HG02840 (cell line): ENCODE data around the gene PDGFB.

ENCODE experiments used
- ATAC-seq: cut with Tn5 transposase; IDR thresholded peaks from one replicate; pipeline ENCODE4 v1.9.1; 2021; ENCODE audit warnings: mild to moderate bottlenecking, moderate library complexity, moderate number of reproducible peaks; ENCODE audit not compliant: unreplicated experiment, low FRiP score

Gene PDGFB

DNA sequence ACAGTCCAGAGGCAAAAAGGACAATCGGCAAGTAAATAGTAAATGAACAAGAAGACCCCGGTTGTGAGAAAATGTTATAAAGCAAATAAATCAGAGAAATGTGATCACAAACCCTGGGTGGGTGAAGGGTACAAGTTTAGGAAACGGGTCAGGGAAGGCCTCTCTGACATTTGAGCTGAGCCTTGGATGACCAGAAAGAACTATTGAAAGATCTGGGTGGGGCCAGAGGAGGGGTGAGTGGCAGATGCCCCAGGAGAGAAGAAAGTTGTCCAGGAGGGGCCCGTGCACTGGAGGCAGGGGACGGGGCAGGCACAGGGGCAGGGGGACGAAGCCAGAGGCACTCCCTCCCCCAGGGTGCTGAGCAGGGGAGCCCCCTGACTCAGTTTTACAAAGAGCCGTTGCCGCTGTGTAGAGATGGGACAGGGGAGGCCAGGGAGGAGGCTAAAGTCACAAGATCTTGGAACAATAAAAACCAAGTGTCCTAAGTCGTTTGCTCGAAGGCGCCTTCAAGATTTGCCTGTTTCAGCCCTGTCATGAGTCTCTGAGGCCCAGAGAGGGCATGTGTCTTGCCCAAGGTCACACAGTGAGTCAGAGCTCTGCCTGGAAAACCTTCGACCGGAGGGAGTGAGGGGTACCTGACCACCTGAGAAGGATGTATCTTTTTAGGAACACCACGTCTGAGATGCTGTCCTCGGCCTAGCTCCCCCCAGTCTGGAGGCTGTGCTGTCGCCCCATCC lies 10.8 kb upstream of the PDGFB start:
- ATAC-seq, result no peak

DNA sequence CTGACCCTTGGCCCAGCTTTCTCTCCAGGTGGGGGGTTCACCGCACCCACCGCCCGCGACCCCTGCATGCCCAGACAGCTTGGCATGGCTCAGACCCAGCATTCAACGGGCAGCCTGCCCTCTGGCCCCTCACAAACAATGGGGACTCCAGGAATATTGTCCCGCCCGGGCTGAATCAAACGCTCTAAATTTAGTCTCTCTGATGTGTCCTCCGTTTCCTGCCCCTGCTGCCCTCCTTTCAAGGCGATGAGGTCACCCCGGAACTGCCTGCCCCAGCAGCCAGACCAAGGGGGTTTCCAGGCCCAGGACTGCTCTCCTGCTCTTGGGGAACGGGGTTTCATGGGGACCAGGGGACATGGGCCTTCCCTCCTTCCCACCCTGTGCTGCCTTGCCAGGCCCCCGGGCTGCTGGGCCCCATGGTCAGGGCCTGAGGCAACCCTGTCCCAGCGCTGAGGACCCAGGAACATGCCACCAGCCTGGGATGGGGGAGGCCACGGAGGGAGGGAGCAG lies 10.1 kb upstream of the PDGFB start:
- ATAC-seq, result no peak

DNA sequence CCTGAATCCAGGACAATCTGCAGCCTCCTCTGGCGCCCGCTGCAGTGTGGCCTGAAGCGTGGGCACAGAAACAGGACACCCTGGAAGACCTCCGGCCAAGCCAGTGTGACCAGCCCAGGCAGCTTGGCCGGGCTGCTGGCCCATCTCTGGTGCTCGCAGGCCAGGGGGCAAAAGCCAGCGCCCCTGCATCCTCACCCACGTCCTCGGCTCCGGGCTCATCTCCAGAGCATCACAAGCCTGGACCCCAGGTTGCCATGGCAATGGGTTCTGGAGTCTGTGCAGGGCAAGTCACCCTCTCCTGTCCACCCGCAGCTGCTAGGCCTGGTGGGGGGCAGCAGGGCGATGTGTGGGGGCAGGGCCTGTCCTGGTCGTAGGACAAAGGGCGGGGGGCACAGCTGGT lies 9.3 kb upstream of the PDGFB start:
- no peak for ATAC-seq

DNA sequence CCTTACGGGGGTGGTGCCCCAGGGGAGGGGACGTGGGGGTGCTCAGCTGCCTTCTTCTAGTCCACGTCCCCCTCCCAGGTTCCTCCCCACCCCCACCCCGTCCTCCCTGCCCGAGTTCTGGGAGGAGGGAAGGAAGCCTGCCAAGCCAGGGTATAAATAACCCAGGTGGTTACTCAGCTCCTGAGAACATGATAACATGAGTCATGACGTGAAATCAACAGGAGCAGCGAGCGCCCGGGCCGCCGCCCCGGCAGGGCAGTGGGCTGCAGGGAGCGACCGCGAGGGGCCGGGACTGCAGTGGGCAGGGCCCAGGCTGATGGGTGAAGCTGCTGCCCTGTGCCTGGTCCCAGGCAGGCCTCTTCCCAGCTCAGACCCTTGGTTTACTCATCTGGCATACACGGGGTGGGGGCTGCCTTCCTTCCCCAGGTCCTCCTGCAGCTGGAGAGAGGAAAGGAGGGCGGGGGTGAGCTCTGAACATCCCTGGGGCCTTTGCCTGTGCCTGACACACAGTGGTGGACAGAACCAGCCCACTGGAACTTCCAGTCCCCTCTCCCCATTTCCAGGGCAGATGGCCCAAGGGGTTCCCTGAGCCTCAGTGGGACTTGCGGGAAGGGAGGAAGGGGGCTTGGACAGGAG lies 8.8 kb upstream of the PDGFB start:
- no peak for ATAC-seq

DNA sequence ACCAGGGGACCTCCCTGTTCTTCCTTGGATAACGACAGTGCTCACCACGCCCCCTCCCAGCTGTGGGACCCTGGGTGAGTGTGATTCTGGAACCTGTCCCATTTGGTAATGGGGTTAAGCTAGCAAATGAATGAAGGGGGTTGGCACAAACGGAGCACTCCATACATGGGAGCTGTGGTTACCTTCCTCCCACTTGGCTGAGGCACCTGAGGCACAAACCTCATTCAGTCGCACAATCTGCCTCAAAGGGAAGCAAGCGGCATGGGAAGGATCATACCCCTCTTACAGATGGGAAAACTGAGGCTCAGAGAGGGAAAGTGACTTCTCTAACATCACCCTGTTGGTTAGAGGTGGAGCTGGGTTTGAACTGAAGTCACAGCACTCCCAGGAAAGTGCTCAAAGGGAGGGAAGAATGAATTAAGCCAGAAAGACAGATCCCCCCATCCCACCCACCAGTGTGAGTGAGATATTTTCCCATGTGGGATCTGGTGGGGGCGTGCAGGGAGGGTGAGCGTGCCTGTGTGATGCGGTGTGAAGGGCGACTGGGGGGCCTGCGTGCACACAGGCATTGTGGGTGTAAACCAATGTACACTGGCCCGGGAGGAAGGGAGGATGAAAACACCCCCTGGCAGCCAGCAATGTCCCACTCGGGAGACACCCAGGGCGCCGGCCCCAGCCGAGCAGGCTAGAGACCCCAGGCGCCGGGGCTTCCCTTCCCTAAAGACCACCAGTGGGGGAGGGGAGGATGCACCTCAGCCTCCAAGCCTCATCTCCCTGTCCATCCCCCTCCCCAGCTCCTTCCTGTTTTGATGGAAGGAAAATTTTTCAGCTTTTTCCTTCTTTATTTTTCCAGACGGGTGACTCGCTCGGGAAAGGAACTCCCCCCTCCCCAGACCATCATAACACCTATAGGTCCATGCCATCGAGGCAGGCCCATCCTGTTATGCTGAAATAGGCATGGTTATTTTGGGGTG lies 8.0 kb upstream of the PDGFB start:
- no peak for ATAC-seq

DNA sequence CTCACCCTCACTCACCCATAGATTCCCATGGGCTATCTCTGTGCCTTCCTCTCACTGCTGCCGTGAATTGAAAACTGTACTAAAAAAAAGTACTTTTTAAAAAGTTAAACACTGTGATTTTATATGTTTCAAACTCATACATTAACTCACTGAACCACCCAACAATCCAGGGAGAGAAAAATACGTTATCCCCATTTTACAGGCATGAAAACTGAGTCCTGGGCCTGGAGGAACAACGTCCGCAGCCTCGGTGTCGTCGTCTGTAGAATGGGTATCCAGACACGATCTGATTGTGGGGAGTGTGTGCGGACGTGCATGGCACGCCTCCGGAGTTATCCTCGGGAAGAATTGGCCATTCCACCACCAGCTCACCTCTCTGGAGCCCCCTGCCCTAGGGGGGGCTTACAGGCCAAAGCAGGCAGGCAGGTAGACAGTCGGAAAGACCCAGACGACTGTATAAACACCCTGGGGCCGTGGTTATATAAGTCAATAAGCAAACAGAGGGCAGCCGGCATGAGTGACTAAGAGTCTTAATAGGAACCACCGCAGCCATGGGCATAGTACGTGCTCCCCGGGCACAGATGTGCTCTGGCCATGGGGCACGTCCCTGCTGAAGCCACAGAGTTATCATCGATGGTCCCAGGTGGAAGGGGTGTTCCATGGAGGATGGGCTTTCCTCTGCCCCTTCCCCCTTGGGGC lies 7.1 kb upstream of the PDGFB start:
- ATAC-seq, result no peak

DNA sequence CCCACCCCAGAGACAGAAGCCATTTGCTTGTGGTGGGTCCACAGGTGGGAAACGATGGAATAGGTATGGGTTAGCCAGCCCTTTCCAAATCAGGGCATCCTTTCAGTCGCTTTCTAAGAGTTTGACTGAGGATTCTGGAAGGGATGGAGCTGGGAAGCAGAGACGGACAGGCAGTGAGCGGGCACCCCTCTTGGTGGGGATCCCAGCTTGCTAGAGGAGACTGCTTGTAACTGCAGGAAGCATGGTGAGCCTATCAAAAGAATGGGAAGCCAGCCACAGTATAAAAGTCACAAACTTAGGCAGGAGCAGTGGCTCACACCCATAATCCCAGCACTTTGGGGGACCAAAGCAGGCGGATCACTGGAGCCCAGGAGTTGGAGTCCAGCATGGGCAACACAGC lies 6.1 kb upstream of the PDGFB start:
- no peak for ATAC-seq

DNA sequence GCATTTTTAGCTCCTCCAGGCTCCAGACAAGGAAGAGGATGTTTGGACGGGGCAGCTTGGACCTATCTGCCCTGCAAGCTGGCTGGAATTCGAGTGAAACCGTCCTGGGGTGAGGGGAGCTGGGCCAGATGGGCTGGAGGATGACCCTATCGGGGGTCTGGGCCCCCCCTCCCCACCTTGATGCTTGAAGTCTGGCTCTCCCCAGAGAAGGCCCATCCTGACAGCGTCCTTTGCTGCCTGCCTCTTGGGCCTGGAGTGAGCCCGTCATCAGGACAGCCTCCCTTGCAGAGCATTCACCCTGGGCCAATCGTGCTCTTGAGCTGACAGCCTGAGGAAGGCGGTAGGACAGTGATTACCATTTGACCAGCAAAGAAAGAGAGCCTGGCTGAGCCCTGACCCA lies 5.3 kb upstream of the PDGFB start:
- no peak for ATAC-seq

DNA sequence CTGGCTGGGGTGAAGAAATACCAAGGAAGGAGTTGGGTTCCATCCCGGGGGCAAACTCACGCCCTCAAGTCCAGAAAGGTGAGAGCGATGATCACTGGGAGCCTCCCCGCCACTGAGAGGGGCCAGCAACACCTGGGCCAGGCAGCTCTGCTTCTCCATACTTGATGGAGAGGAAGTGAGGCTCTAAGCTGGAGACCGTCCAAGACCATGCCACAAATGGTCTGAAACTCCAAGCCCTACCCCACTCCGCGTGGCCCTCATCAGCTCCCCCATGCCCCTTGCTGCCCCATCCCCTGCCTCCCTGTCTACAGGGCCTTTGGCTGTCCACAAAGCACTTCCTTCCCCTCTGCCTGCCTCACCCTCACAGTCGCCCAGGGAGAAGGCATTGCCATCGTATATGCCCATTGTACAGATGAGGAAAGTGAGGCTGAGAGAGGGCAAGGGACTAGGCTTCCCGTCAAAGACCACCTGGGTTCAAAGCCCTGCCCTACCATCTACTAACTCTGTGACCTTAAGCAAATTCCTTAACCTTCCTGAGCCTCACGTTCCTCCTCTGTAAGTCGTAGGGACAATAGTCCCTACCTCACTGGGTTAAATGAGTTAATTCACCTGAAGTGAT lies 4.4 kb upstream of the PDGFB start:
- ATAC-seq, result no peak

DNA sequence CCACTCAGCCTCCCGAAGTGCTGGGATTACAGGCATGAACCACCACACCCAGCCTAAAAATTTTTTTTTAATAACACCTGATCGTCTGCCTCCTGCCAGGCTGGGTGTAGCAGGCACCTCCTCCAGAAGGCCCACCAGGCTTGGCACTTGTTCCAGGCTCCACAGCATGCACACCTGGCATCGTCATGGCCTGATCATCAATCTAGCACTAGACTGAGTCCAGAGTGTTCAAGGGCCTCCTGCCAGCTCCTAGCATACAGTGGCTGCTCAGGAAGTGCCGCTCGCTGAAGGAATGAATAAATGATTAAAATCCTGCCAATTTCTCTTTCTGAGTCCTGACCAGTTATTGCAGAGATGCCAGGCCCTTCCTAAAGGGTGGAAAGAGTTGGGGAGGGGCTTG lies 3.5 kb upstream of the PDGFB start:
- no peak for ATAC-seq

DNA sequence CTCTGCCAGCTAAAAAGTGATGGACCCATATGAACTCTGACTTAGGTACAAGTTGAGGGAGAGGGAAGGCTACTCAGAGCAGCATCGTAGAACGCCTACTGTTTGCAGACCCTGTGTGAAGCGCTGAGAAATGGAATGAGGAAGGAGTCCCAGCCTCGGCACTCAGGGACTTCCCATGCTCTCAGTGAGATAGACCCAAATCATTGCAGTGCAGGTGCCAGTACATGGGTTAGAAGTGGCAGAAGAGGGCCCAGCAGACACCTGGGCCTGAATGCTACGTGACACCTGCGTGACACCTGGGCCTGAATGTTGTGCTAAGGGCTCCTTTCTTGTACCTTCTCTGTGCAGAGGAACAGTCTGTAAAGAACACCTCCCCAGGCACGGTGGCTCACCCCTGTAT lies 2.6 kb upstream of the PDGFB start:
- no peak for ATAC-seq

DNA sequence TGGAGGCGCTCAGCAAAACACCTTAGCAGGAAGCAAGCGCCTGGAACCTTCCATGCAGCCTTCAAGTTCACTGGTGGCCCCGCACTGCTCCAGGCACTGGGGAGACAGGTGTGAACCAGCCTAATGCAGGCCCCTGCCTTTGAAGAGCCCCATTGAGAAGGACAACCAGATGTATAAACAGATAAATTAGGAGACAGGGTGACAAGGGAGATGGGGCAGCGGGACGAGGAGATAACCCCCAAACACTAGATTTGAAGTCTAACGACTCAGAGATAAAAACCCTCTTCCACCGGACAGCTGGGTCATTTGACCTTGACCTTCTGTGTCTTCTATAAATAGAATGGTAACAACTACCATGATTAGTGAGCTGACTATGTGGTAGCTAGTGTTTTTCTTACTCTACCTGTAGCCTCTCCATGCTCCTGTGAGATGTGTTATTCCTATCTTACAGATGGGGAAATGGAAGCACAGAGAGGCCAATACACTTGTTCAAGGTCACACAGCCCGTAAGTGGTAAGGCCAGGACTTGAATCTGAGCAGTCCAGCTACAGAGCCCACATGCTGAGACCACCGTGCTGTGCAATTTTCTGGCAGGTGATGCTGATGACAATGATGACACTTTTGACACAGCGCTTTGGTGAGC lies 2.0 kb upstream of the PDGFB start:
- ATAC-seq, result no peak

DNA sequence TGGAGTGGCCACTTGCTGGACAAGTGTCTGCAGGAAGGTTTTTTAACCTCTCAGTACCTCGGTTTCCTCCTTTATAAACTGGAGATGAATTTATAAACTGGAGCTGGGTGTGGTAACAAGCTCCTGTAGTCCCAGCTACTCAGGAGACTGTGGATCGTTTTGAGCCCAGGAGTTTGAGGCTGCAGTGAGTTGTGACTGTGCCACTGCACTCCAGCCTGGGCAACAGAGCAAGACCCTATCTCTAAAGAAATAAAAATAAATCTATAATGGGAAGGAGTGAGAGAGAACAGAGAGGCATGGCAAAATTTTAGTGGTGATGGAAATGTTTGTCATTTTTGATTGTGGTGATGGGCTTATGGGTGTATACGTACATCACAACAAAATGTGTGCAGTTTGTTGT lies 1.4 kb upstream of the PDGFB start:
- ATAC-seq, result no peak

DNA sequence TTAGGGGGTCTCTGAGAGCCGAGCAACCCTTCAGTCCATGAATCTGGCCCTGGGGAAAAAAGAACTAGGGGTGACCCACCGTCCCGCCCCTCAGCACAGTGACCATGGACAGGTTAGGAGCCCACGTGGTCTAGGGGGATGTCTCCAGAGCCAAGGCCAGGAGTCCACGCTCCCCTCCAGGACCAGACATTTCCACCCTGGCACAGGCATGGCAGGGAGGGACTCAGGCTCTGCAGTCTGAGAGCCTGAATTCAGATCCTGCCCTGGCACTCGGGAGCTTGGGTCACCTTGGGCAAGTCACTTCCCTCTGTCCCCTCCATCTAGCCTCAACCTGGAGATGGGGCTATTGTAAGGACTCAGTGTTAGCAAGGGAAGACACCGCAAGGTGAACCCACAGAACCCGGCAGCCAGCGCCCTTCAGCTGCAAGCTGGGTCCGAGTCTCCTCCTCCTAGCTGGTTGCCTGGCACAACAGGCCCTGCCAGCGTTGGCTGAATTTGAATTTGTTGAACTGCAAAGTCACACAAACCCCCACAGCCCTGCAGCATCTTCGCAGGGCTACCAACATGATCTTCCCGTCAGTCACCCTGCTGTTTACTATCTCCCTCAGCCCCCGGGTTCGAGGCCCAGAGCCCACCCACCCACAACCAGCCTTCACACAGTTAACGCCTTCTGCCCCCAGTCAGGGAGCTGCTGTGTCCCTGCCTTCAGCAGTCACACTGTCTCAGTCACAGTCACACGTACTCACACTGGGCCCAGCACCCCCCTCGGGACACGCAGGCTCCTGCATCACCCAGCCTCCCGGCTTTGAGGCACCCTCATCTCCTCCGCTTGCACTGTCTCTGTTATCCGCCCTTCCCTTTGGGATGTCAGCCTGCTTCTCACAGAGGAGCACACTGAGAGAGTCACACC lies 603 bp upstream of the PDGFB start:
- no peak for ATAC-seq

DNA sequence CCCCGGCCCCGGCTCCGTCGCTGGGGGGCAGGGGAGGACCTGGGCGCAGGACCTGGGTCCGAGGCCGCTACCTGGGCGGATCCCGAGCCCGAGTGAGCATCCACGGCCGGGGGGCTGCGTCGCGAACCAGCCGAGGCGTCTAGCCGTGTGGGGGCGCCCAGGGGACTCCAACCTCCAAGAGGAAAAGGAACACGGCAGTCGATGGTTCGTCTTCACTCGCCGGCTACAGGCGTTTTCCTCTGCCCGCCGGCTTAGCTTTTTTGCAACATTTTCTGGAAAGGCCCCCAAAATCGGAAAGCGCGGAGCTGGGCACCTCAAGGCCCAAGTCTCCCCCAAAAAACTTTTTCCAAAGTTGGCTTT lies 666 bp downstream of the PDGFB start:
- ATAC-seq, result no peak

DNA sequence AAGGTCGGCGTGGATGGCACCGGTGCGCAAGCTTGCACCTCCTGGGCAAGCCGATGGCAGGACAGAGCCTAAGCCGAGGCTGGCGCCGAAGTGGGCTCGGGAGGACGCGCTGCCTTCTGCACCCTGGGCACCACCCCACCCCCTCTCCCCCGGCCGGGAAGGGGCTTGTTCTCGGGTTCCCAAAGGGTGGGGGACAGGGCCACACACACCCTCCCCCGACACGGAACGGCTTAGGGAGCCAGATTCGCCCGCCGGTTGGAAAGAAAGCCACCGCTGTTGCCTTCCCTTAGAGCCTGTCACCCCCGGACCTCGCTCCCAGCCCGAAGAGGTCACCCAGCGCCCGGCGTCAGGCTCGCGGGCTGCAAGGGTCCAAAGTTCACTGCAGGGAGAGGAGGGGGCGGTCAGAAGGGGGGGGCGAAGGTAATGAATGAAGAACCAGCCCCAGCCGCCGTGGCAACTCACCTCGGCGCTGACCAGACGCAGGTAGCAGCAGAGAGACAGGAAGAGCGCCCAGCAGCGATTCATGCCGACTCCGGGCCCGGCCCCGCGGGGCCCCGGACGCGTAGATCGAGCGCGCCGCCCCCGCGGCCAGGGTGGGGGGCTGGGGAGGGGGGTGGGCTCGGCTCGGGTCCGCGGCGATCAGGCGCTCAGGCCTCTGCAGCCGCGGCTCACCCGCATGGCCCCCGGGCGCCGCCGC lies 1.2 kb downstream of the PDGFB start:
- no peak for ATAC-seq

DNA sequence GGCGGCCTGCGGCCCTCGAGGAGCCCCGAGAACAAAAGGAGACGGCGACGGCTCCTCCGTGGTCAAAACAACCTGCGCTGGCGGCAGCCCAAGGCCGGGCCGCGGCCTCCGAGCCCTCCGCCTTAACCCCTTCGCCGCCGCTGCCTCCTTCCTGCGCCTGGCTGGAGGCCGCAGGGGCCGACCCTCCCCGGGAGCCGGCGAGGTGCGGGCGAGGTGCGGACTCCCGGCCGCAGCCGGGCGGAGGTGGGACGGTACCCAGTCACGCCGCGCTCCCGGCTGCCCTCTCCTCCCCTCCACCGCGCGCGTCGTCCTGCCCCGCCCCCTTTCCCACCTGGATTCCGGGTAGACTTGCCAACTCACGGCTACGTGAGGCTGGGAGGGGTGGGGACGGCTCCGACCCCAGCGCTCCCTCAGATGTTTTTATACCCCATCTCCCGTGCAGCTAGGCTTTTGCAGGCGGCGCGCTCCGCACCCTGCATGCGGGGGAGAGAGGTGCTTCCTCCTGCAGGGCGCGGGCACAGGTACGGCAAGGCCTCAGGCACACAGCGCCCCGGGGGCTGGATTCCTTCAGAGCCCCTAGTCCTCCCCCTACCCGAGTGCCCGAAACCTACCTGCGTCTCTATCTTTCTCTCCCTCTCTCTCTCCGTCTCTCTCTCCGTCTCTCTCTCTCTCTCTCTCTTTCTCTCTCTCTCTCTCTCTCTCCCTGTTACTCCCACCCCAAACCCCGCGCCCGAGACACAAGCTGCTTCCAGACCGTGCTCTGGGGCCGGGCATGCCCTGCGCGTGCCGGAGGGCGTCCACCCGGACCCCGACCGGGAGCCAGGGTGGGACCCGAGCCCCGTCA lies 2.0 kb downstream of the PDGFB start:
- no peak for ATAC-seq
